IMR-90 (cell line): ENCODE measurements around the gene HSPA1A. TPM values are rescaled to one million over a fixed set of nuclear protein-coding genes. Genes with fewer than 3 reads are reported as not detected.

ENCODE experiments used
- ATAC-seq: fragments of 200-7000 bp; cut with Tn5 transposase; 2 replicates; pipeline ENCODE4 v1.9.1; 2020; ENCODE audit warnings: low read depth, mild to moderate bottlenecking, moderate library complexity
- BruUV-seq: library from RNA; stranded (reverse); fragments of 400-500 nt; replicated peaks from 2 replicates; lab custom pipeline; 2021; lab: Mats Ljungman, UMichigan
- CTCF ChIA-PET: fragments of 300-600 bp; formaldehyde crosslinking; extraction: SDS; loops from one replicate; lab custom pipeline; 2021; ENCODE audit warnings: antibody characterized with exemption; lab: Yijun Ruan, JAX
- POLR2A ChIA-PET: fragments of 300-600 bp; sonication (Branson Sonifier 250); formaldehyde crosslinking; loops from one replicate; lab custom pipeline; 2022; ENCODE audit warnings: antibody characterized with exemption; ENCODE audit not compliant: unreplicated experiment; lab: Charles Lee
- DNase-seq: peaks from one replicate; pipeline ENCODE4 v3.0.0; 2013
- H2AFZ ChIP-seq: replicated peaks from 2 replicates; pipeline ENCODE3; 2013; ENCODE audit warnings: low read length, mild to moderate bottlenecking; ENCODE audit not compliant: poor library complexity
- H2AK5ac ChIP-seq: 2 replicates; pipeline ENCODE4 v1.6.1; 2013; ENCODE audit warnings: low read depth, low read length, inconsistent platforms
- H2AK9ac ChIP-seq: replicated peaks from 2 replicates; pipeline ENCODE3; 2013; ENCODE audit warnings: mild to moderate bottlenecking, low read depth, low read length, moderate library complexity; ENCODE audit not compliant: poor library complexity
- H2BK120ac ChIP-seq: 2 replicates; pipeline ENCODE4 v1.6.1; 2013; ENCODE audit warnings: low read depth, low read length, inconsistent platforms
- H2BK15ac ChIP-seq: 3 replicates; pipeline ENCODE4 v1.6.1; 2013; ENCODE audit warnings: low read depth, low read length, inconsistent platforms
- H2BK20ac ChIP-seq: 2 replicates; pipeline ENCODE4 v1.6.1; 2013; ENCODE audit warnings: low read depth, mild to moderate bottlenecking, inconsistent platforms, low read length, moderate library complexity
- H2BK5ac ChIP-seq: 2 replicates; pipeline ENCODE4 v1.6.1; 2013; ENCODE audit warnings: mild to moderate bottlenecking, low read depth, low read length, inconsistent platforms; ENCODE audit not compliant: poor library complexity, severe bottlenecking
- H3K14ac ChIP-seq: replicated peaks from 2 replicates; pipeline ENCODE4 v1.6.1; 2013; ENCODE audit warnings: low read depth, low read length, inconsistent platforms
- H3K18ac ChIP-seq: 2 replicates; pipeline ENCODE4 v1.6.1; 2013; ENCODE audit warnings: low read depth, low read length, control low read depth
- H3K23ac ChIP-seq: 2 replicates; pipeline ENCODE4 v1.6.1; 2013; ENCODE audit warnings: low read depth, low read length, inconsistent platforms
- H3K27ac ChIP-seq: 2 replicates; pipeline ENCODE4 v1.5.1; 2013; ENCODE audit warnings: mild to moderate bottlenecking, control low read depth, low read length; ENCODE audit not compliant: insufficient read depth
- H3K27me3 ChIP-seq: 2 replicates; pipeline ENCODE4 v1.6.1; 2013; ENCODE audit warnings: low read length; ENCODE audit not compliant: control insufficient read depth, insufficient read depth
- H3K36me3 ChIP-seq: 2 replicates; pipeline ENCODE4 v1.6.1; 2013; ENCODE audit warnings: low read length, mixed read lengths; ENCODE audit not compliant: control insufficient read depth, insufficient read depth
- H3K4ac ChIP-seq: 2 replicates; pipeline ENCODE4 v1.6.1; 2013; ENCODE audit warnings: low read depth, low read length, inconsistent platforms
- H3K4me1 ChIP-seq: 2 replicates; pipeline ENCODE4 v1.6.1; 2013; ENCODE audit warnings: low read length, mixed read lengths; ENCODE audit not compliant: control insufficient read depth, insufficient read depth
- H3K4me2 ChIP-seq: 2 replicates; pipeline ENCODE4 v1.6.1; 2013; ENCODE audit warnings: low read depth, mild to moderate bottlenecking, control low read depth, low read length, moderate library complexity
- H3K4me3 ChIP-seq: 2 replicates; pipeline ENCODE4 v1.5.1; 2013; ENCODE audit warnings: low read depth, mild to moderate bottlenecking, control low read depth, low read length, moderate library complexity; ENCODE audit not compliant: insufficient read depth
- H3K56ac ChIP-seq: 2 replicates; pipeline ENCODE4 v1.6.1; 2013; ENCODE audit warnings: low read length, inconsistent platforms; ENCODE audit not compliant: insufficient read depth; ENCODE audit errors: extremely low read depth
- H3K79me1 ChIP-seq, 2 experiments: 2 replicates each; pipeline ENCODE4 v1.6.1; 2013; ENCODE audit warnings: low read length in 2 of 2, inconsistent platforms in 1 of 2, low read depth in 1 of 2
- H3K9ac ChIP-seq: 2 replicates; pipeline ENCODE4 v1.6.1; 2013; ENCODE audit warnings: low read depth, low read length, control low read depth
- H3K9me1 ChIP-seq: 2 replicates; pipeline ENCODE4 v1.6.1; 2013; ENCODE audit warnings: low read length, inconsistent platforms; ENCODE audit not compliant: insufficient read depth
- H3K9me3 ChIP-seq: 2 replicates; pipeline ENCODE4 v1.6.1; 2013; ENCODE audit warnings: low read length; ENCODE audit not compliant: control insufficient read depth, insufficient read depth
- H4K20me1 ChIP-seq: 2 replicates; pipeline ENCODE4 v1.6.1; 2013; ENCODE audit warnings: low read length, inconsistent platforms; ENCODE audit not compliant: insufficient read depth
- H4K5ac ChIP-seq: 2 replicates; pipeline ENCODE4 v1.6.1; 2013; ENCODE audit warnings: mild to moderate bottlenecking, low read depth, low read length, control low read depth
- H4K8ac ChIP-seq, 2 experiments: 2 replicates each; pipeline ENCODE4 v1.6.1; 2013; ENCODE audit warnings: low read depth in 2 of 2, low read length in 2 of 2, control low read depth in 1 of 2, inconsistent platforms in 1 of 2
- H4K91ac ChIP-seq: 2 replicates; pipeline ENCODE4 v1.6.1; 2013; ENCODE audit warnings: low read depth, low read length, inconsistent platforms; ENCODE audit not compliant: insufficient read depth
- BHLHE40 ChIP-seq: fragments of 150-350 bp; IDR thresholded peaks from 2 replicates; pipeline ENCODE4 v1.6.1; 2016; ENCODE audit warnings: mild to moderate bottlenecking, low read depth, low read length
- CEBPB ChIP-seq: IDR thresholded peaks from 2 replicates; pipeline ENCODE4 v1.6.1; 2012; ENCODE audit warnings: low read depth, low read length, improper control_type of control experiment
- CHD1 ChIP-seq: IDR thresholded peaks from 2 replicates; pipeline ENCODE4 v1.6.1; 2012; ENCODE audit warnings: low read depth, low read length, improper control_type of control experiment
- FOS ChIP-seq: fragments of 150-350 bp; IDR thresholded peaks from 2 replicates; pipeline ENCODE4 v1.6.1; 2016; ENCODE audit warnings: low read depth, low read length
- MAFK ChIP-seq: IDR thresholded peaks from 2 replicates; pipeline ENCODE4 v1.6.1; 2012; ENCODE audit warnings: low read depth, low read length, improper control_type of control experiment
- MAZ ChIP-seq: IDR thresholded peaks from 2 replicates; pipeline ENCODE4 v1.6.1; 2012; ENCODE audit warnings: low read depth, mild to moderate bottlenecking, low read length, improper control_type of control experiment, moderate library complexity, borderline replicate concordance
- MXI1 ChIP-seq: IDR thresholded peaks from 2 replicates; pipeline ENCODE4 v1.6.1; 2012; ENCODE audit warnings: low read depth, mild to moderate bottlenecking, low read length, moderate library complexity, borderline replicate concordance
- NFE2L2 ChIP-seq: fragments of 150-350 bp; IDR thresholded peaks from 2 replicates; pipeline ENCODE4 v1.6.1; 2016; ENCODE audit warnings: low read depth, mild to moderate bottlenecking, low read length
- RAD21 ChIP-seq: IDR thresholded peaks from 2 replicates; pipeline ENCODE4 v1.6.1; 2012; ENCODE audit warnings: low read length, improper control_type of control experiment
- SMC3 ChIP-seq: fragments of 150-350 bp; IDR thresholded peaks from 2 replicates; pipeline ENCODE4 v1.6.1; 2016; ENCODE audit warnings: low read depth, mild to moderate bottlenecking, antibody characterized with exemption, low read length, moderate library complexity
- WGBS, 2 experiments: methylation state at CpG; one replicate each; pipeline versions ENCODE4 v1.1.5 to v1.1.7; 2013; ENCODE audit warnings: missing lambda C conversion rate in 2 of 2; ENCODE audit not compliant: insufficient read length in 1 of 2; ENCODE audit errors: extremely low coverage in 2 of 2; 5-methylcytosine and 5-hydroxymethylcytosine counted together
- dilution Hi-C: fragments of 300-500 bp; cut with HindIII; formaldehyde crosslinking; loops from one replicate; pipeline ENCODE4 v1.14.3; 2018; ENCODE audit warnings: low sequenced_read_pairs; ENCODE audit not compliant: unreplicated experiment
- in situ Hi-C: fragments of 300-500 bp; cut with MboI; formaldehyde crosslinking; loops from 3 replicates; pipeline ENCODE4 v1.14.3; 2019; ENCODE audit warnings: low sequenced_read_pairs, inconsistent platforms, mixed read lengths
- intact Hi-C: fragments of 100-400 bp; cut with micrococcal nuclease; formaldehyde crosslinking; loops from 2 replicates; pipeline ENCODE4 v1.10.0; 2022
- polyA plus RNA-seq, 3 experiments: library from polyadenylated mRNA; depleted of rRNA; stranded (reverse); fragments of >200 nt; gene quantifications; 2 replicates each; pipeline ENCODE4 v1.2.3, GENCODE V29; 2012; ENCODE audit warnings: low replicate concordance in 1 of 3
- total RNA-seq: library from RNA; depleted of rRNA; stranded (reverse); fragments of >200 nt; gene quantifications from 2 replicates; pipeline ENCODE4 v1.2.3, GENCODE V29; 2012
- TF ChIP-seq, protein P1 (sequence below): fragments of 150-350 bp; IDR thresholded peaks from 2 replicates; pipeline ENCODE4 v1.6.1; 2016; ENCODE audit warnings: low read depth, mild to moderate bottlenecking, low read length, moderate library complexity, borderline replicate concordance
- TF ChIP-seq, protein P2 (sequence below): conservative IDR thresholded peaks from 2 replicates; pipeline ENCODE4 v1.5.1; 2012; ENCODE audit warnings: mild to moderate bottlenecking, low read depth, low read length, improper control_type of control experiment

Gene HSPA1A
- total and polyA plus RNA-seq, 2 of the 4 experiments (the other 2 are of a cell fraction), result 94.6 to 95.3 TPM

DNA sequence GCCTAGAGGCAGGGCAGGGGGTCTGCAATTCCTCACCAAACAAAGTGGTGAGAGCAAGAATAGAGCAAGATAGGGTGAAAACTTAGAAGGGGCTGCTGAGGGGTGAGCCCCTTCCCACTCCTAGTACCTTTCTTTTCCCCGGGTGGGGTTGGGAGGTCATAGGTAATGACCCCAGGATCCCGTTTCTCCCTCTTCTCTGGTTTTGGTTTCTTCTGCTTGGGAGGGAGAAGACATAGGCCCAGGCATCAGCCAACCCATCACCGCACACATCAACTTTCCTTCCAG lies 23.3 kb upstream of the HSPA1A start:
- Histone ChIP-seq H3K14ac (no peak overlapping the region), H2BK15ac (no peak overlapping the region), H4K5ac (no peak overlapping the region), H3K4me1 (no peaks in the 10 kb centered on the region; the same call in 1 of the 2 replicates), H4K8ac (no peak overlapping the region), H2BK5ac (no peak overlapping the region), H3K4me2 (no peak overlapping the region), H2AFZ (no peak overlapping the region), H2BK20ac (no peak overlapping the region), H3K4me3 (no peak overlapping the region), H3K9ac (no peak overlapping the region), H3K79me1 (peaks cover 0 to 51% of the 10 kb centered on the region in 2 experiments), H2BK120ac (no peak overlapping the region), H2AK9ac (no peak overlapping the region), H4K91ac (no peak overlapping the region), H4K20me1 (no peaks in the 10 kb centered on the region), H2AK5ac (no peak overlapping the region), H3K56ac (no peak overlapping the region), H3K27me3 (no peaks in the 10 kb centered on the region), H3K36me3 (peaks cover 18% of the 10 kb centered on the region), H3K27ac (no peak overlapping the region), H3K18ac (no peak overlapping the region), H3K23ac (no peak overlapping the region), H3K9me3 (no peaks in the 10 kb centered on the region), H3K9me1 (0 out of 2 replicates have a peak, but pooled peaks cover 3% of the 10 kb centered on the region), H3K4ac (no peak overlapping the region)
- TF ChIP-seq CHD1 (no peak), SMC3 (no peak), MAFK (no peak), FOS (no peak), MAZ (no peak), BHLHE40 (no peak), CEBPB (no peak), RAD21 (no peak), NFE2L2 (no peak), MXI1 (no peak)
- TF ChIP-seq, protein P1, sequence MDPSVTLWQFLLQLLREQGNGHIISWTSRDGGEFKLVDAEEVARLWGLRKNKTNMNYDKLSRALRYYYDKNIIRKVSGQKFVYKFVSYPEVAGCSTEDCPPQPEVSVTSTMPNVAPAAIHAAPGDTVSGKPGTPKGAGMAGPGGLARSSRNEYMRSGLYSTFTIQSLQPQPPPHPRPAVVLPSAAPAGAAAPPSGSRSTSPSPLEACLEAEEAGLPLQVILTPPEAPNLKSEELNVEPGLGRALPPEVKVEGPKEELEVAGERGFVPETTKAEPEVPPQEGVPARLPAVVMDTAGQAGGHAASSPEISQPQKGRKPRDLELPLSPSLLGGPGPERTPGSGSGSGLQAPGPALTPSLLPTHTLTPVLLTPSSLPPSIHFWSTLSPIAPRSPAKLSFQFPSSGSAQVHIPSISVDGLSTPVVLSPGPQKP, result no peak
- TF ChIP-seq, protein P2, sequence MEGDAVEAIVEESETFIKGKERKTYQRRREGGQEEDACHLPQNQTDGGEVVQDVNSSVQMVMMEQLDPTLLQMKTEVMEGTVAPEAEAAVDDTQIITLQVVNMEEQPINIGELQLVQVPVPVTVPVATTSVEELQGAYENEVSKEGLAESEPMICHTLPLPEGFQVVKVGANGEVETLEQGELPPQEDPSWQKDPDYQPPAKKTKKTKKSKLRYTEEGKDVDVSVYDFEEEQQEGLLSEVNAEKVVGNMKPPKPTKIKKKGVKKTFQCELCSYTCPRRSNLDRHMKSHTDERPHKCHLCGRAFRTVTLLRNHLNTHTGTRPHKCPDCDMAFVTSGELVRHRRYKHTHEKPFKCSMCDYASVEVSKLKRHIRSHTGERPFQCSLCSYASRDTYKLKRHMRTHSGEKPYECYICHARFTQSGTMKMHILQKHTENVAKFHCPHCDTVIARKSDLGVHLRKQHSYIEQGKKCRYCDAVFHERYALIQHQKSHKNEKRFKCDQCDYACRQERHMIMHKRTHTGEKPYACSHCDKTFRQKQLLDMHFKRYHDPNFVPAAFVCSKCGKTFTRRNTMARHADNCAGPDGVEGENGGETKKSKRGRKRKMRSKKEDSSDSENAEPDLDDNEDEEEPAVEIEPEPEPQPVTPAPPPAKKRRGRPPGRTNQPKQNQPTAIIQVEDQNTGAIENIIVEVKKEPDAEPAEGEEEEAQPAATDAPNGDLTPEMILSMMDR, result no peak
- no TSS peak for BruUV-seq
- ATAC-seq (no peak), DNase-seq (no peak)
- intact Hi-C loops, result no loop called here
- ChIA-PET CTCF (interaction anchor here (0.6 to 1.2 kb wide), 2 partner anchors 11 to 47 kb away, joined by 3 read pairs; no protein-coding TSS in a partner anchor), POLR2A (no interaction called here)
- no CpG with 5 or more reads among the region's 3 CpGs for WGBS, 2 experiments
- in situ Hi-C loops, result no loop called here
- dilution Hi-C loops, result no loop called here
